Endothelial cell of umbilical vein (primary cell): ENCODE results near the gene NFU1. TPM values are rescaled to one million over a fixed set of nuclear protein-coding genes. Genes with fewer than 3 reads are reported as not detected.
"Not testable (repeated sequence)": the region's sequence is repeated elsewhere in the genome, so short reads cannot be mapped to it uniquely, and the experiment has no call there.

ENCODE experiments used
- BruUV-seq: library from RNA; stranded (reverse); fragments of 400-500 nt; replicated peaks from 2 replicates; lab custom pipeline; 2021; lab: Mats Ljungman, UMichigan
- CTCF ChIA-PET: fragments of 300-600, 350-600 bp; sonication (Branson Sonifier 250); formaldehyde crosslinking; loops from one replicate; lab custom pipeline; 2021; ENCODE audit warnings: antibody characterized with exemption, inconsistent platforms; lab: Charles Lee
- POLR2A ChIA-PET: fragments of 300-600, 350-600 bp; sonication (Branson Sonifier 250); formaldehyde crosslinking; loops from one replicate; lab custom pipeline; 2021; ENCODE audit warnings: antibody characterized with exemption, inconsistent platforms; lab: Charles Lee
- DNase-seq: peaks from one replicate; pipeline ENCODE4 v3.0.0-alpha.2; 2011; ENCODE audit warnings: low read depth, low spot score
- FAIRE-seq: peaks from 2 replicates; lab custom pipeline; 2011; peaks lifted over from hg19 to GRCh38; lab: Jason Lieb, UNC
- H2AFZ ChIP-seq: 2 replicates; pipeline ENCODE4 v1.6.0; 2012; ENCODE audit warnings: low read depth, low read length, control low read depth, inconsistent platforms
- H3K27ac ChIP-seq: 2 replicates; pipeline ENCODE4 v1.5.1; 2011; ENCODE audit warnings: low read depth, mild to moderate bottlenecking, control low read depth, low read length, moderate library complexity; ENCODE audit not compliant: insufficient read depth
- H3K27me3 ChIP-seq, 2 experiments: 2 replicates each; pipeline versions ENCODE4 v1.6.0 to v1.6.1; 2011; ENCODE audit warnings: low read length in 2 of 2, mixed read lengths in 1 of 2; ENCODE audit not compliant: control insufficient read depth in 2 of 2, insufficient read depth in 2 of 2
- H3K36me3 ChIP-seq, 2 experiments: 2 replicates in 1 of 2; 3 replicates in 1 of 2; pipeline ENCODE4 v1.5.1; 2011; ENCODE audit warnings: low read length in 2 of 2, mild to moderate bottlenecking in 1 of 2, moderate library complexity in 1 of 2; ENCODE audit not compliant: control insufficient read depth in 2 of 2, insufficient read depth in 2 of 2; ENCODE audit errors: extremely low read depth in 1 of 2
- H3K4me1 ChIP-seq: 3 replicates; pipeline ENCODE4 v1.5.1; 2011; ENCODE audit warnings: mild to moderate bottlenecking, low read length; ENCODE audit not compliant: control insufficient read depth, insufficient read depth; ENCODE audit errors: extremely low read depth
- H3K4me2 ChIP-seq: 2 replicates; pipeline ENCODE4 v1.6.1; 2011; ENCODE audit warnings: low read length, control low read depth, mixed read lengths; ENCODE audit not compliant: insufficient read depth
- H3K4me3 ChIP-seq, 3 experiments: fragments of 200-600 bp in 1 of 3; sonication (generic), shearing (Covaris generic) in 1 of 3; replicated peaks in 1 of 3; 2 replicates each; pipeline ENCODE4 v1.5.1; 2011 to 2016; ENCODE audit warnings: control low read depth in 3 of 3, low read length in 3 of 3, mild to moderate bottlenecking in 2 of 3, inconsistent platforms in 1 of 3, low read depth in 1 of 3, moderate library complexity in 1 of 3; ENCODE audit not compliant: insufficient read depth in 1 of 3
- H3K79me2 ChIP-seq: 2 replicates; pipeline ENCODE4 v1.6.0; 2012; ENCODE audit warnings: low read length, inconsistent platforms; ENCODE audit not compliant: control insufficient read depth, insufficient read depth
- H3K9ac ChIP-seq: replicated peaks from 2 replicates; pipeline ENCODE3; 2011; ENCODE audit warnings: low read length, control low read depth; ENCODE audit not compliant: insufficient read depth; ENCODE audit errors: extremely low read depth
- H3K9me1 ChIP-seq: replicated peaks from 3 replicates; pipeline ENCODE4 v1.6.0; 2011; ENCODE audit warnings: mild to moderate bottlenecking, low read length; ENCODE audit not compliant: control insufficient read depth, insufficient read depth; ENCODE audit errors: extremely low read depth
- H3K9me3 ChIP-seq: replicated peaks from 2 replicates; pipeline ENCODE4 v1.5.1; 2012; ENCODE audit warnings: low read length, inconsistent platforms; ENCODE audit not compliant: control insufficient read depth, insufficient read depth
- H4K20me1 ChIP-seq: replicated peaks from 2 replicates; pipeline ENCODE3; 2011; ENCODE audit warnings: mild to moderate bottlenecking, low read length; ENCODE audit not compliant: control insufficient read depth, insufficient read depth; ENCODE audit errors: extremely low read depth
- CTCF ChIP-seq, 2 donors: IDR thresholded peaks; 1 replicate in 1 of 2; 2 replicates in 1 of 2; pipeline ENCODE4 v1.5.1; 2011; ENCODE audit warnings: low read length in 2 of 2, mild to moderate bottlenecking in 2 of 2, moderate library complexity in 2 of 2, control low read depth in 1 of 2, inconsistent platforms in 1 of 2, low read depth in 1 of 2; ENCODE audit not compliant: insufficient read depth in 1 of 2; ENCODE audit errors: extremely low read depth in 1 of 2
- EZH2 ChIP-seq: IDR thresholded peaks from 2 replicates; pipeline ENCODE4 v1.6.1; 2012; ENCODE audit warnings: borderline replicate concordance, low read depth, mild to moderate bottlenecking, moderate library complexity, low read length, inconsistent platforms; ENCODE audit not compliant: severe bottlenecking
- FOS ChIP-seq: IDR thresholded peaks from 2 replicates; pipeline ENCODE4 v1.6.1; 2011; ENCODE audit warnings: mild to moderate bottlenecking, low read length, moderate library complexity, borderline replicate concordance; ENCODE audit not compliant: insufficient read depth
- GATA2 ChIP-seq: IDR thresholded peaks from 2 replicates; pipeline ENCODE4 v1.7.0; 2011; ENCODE audit warnings: low read depth, mild to moderate bottlenecking, moderate library complexity, mixed read lengths, low read length; ENCODE audit not compliant: insufficient read length, insufficient read depth
- JUN ChIP-seq: IDR thresholded peaks from 2 replicates; pipeline ENCODE4 v1.6.1; 2011; ENCODE audit warnings: borderline replicate concordance, low read depth; ENCODE audit not compliant: insufficient read length, insufficient read depth
- MAX ChIP-seq: IDR thresholded peaks from 2 replicates; pipeline ENCODE4 v1.6.1; 2011; ENCODE audit not compliant: insufficient read depth, insufficient read length
- MYC ChIP-seq: IDR thresholded peaks from one replicate; pipeline ENCODE4 v1.6.1; 2011; ENCODE audit warnings: mild to moderate bottlenecking, low read depth, low read length
- POLR2A ChIP-seq: IDR thresholded peaks from 2 replicates; pipeline ENCODE4 v1.6.1; 2012; ENCODE audit warnings: low read depth, mild to moderate bottlenecking, control low read depth, low read length
- POLR2AphosphoS5 ChIP-seq: IDR thresholded peaks from 2 replicates; pipeline ENCODE4 v1.6.1; 2012; ENCODE audit warnings: low read depth, mild to moderate bottlenecking, control low read depth, low read length, moderate library complexity; ENCODE audit not compliant: insufficient read depth
- dilution Hi-C: fragments of 300-500 bp; cut with MboI; formaldehyde crosslinking; loops from one replicate; pipeline ENCODE4 v1.15.0; 2019; ENCODE audit warnings: low sequenced_read_pairs; ENCODE audit not compliant: extremely low pct_ligation_motif_present
- intact Hi-C: fragments of 100-400 bp; cut with micrococcal nuclease; formaldehyde crosslinking; loops from one replicate; pipeline ENCODE4 v1.10.0; 2022
- polyA plus RNA-seq, 4 experiments: library from polyadenylated mRNA; depleted of rRNA in 3 of 4; stranded (reverse) in 3 of 4; unstranded in 1 of 4; fragments of >200 nt; gene quantifications; 2 replicates each; pipeline versions ENCODE4 v1.2.1 to v1.2.3, GENCODE V29; 2011 to 2012; ENCODE audit warnings: missing spikeins in 1 of 4
- total RNA-seq: library from RNA; stranded (reverse); gene quantifications from 2 replicates; pipeline ENCODE4 v1.2.3, GENCODE V29; 2021

Gene NFU1
- total and polyA plus RNA-seq, 2 donors (not counting 3 experiments of a cell fraction or from before 2014, with no cell fraction given) = 19.6 to 49.7 TPM

GRCh38 chr2:69356471-69356870 lies 80.8 kb downstream of the NFU1 start:
- DNase-seq = no peak
- Histone ChIP-seq H3K9me1 (peaks cover 3% of the 10 kb centered on the region), H3K36me3 (peaks cover 13 to 21% of the 10 kb centered on the region in 2 experiments), H3K27ac (no peak overlapping the region), H3K4me3 (no peak overlapping the region), H3K9ac (no peak overlapping the region), H3K79me2 (no peaks in the 10 kb centered on the region), H3K27me3 (no peaks in the 10 kb centered on the region), H3K4me1 (no peaks in the 10 kb centered on the region), H4K20me1 (no peaks in the 10 kb centered on the region), H2AFZ (no peak overlapping the region), H3K9me3 (no peaks in the 10 kb centered on the region), H3K4me2 (no peak overlapping the region)
- FAIRE-seq = no peak
- TF ChIP-seq GATA2 (no peak), CTCF (IDR thresholded peaks at IDR 0.05; ENCODE audit: extremely low read depth in 1 of 2, insufficient read depth in 1 of 2, low read depth in 1 of 2, low read length in 2 of 2) (no peak), JUN (no peak), POLR2A (no peak), MYC (no peak), EZH2 (no peak), MAX (no peak), POLR2AphosphoS5 (no peak), FOS (no peak)
- no TSS peak for BruUV-seq
- dilution Hi-C loops (no loop called here), intact Hi-C loops (no loop called here)
- ChIA-PET POLR2A (no interaction called here), CTCF (no interaction called here)

GRCh38 chr2:69354976-69355375 lies 82.3 kb downstream of the NFU1 start:
- H3K9me3 ChIP-seq, DNase-seq, intact Hi-C loops, H3K27ac ChIP-seq, H3K4me2 ChIP-seq, H3K4me1 ChIP-seq, H4K20me1 ChIP-seq, H3K9me1 ChIP-seq, H3K79me2 ChIP-seq, H3K27me3 ChIP-seq, H3K4me3 ChIP-seq, FAIRE-seq, POLR2A ChIA-PET, BruUV-seq, dilution Hi-C loops, CTCF ChIA-PET, H2AFZ ChIP-seq, H3K9ac ChIP-seq: not testable (repeated sequence)
- H3K36me3 ChIP-seq = peaks cover 10 to 21% of the 10 kb centered on the region in 2 experiments
